Adrenal gland (tissue), 12 donors: ENCODE data around the gene SUPT4H1. TPM values are rescaled to one million over a fixed set of nuclear protein-coding genes. Genes with fewer than 3 reads are reported as not detected.

Experiments used
- DNase-seq, 7 donors: peaks; one replicate each; pipeline ENCODE4 v3.0.0-alpha.2; 2019 to 2020
- H3K27ac ChIP-seq, 5 donors: fragments of 200-600 bp; sonication (generic) in 4 of 5; 1 replicate in 3 of 5; 2 replicates in 2 of 5; pipeline versions ENCODE4 v1.5.1 to v1.8.0; 2016 to 2020; ENCODE audit warnings: mild to moderate bottlenecking in 1 of 5
- H3K27me3 ChIP-seq: fragments of 200-600 bp; 2 replicates; pipeline ENCODE4 v1.8.0; 2021
- H3K36me3 ChIP-seq, 2 donors: fragments of 200-600 bp; replicated peaks in 1 of 2; 1 replicate in 1 of 2; 2 replicates in 1 of 2; pipeline versions ENCODE4 v1.5.1 to v1.8.0; 2018 to 2022
- H3K4me1 ChIP-seq, 2 donors: fragments of 200-600 bp; replicated peaks in 1 of 2; 1 replicate in 1 of 2; 2 replicates in 1 of 2; pipeline versions ENCODE4 v1.5.1 to v1.8.0; 2018 to 2021
- H3K4me3 ChIP-seq, 4 donors: fragments of 200-600 bp; sonication (generic) in 3 of 4; one replicate each; pipeline ENCODE4 v1.5.1; 2016 to 2018
- H3K9me3 ChIP-seq, 3 donors: fragments of 200-600 bp; sonication (generic) in 1 of 3; replicated peaks in 1 of 3; 1 replicate in 2 of 3; 2 replicates in 1 of 3; pipeline versions ENCODE4 v1.5.1 to v1.8.0; 2016 to 2021
- CTCF ChIP-seq, 6 experiments: fragments of 450-650 bp in 4 of 6; fragments of 200-600 bp in 2 of 6; sonication (generic) in 1 of 6; IDR thresholded peaks; 1 replicate in 5 of 6; 2 replicates in 1 of 6; pipeline versions ENCODE4 v1.5.1 to v1.8.0; 2016 to 2021; ENCODE audit warnings: antibody characterized with exemption in 6 of 6, mild to moderate bottlenecking in 2 of 6, moderate library complexity in 1 of 6
- POLR2A ChIP-seq, 2 donors: fragments of 450-650 bp; IDR thresholded peaks; one replicate each; pipeline ENCODE4 v1.6.1; 2017; ENCODE audit warnings: antibody characterized with exemption in 2 of 2, mild to moderate bottlenecking in 2 of 2, moderate library complexity in 1 of 2
- WGBS, 4 donors: extraction: QIAGEN DNeasy Blood & Tissue Kit in 2 of 4; methylation state at CpG; one replicate each; pipeline versions ENCODE4 v1.1.5 to v1.1.7; 2013 to 2017; 5-methylcytosine and 5-hydroxymethylcytosine counted together
- intact Hi-C, 2 donors: fragments of 100-400 bp; cut with DNase I; formaldehyde crosslinking; loops; one replicate each; pipeline versions ENCODE4 v1.14.1 to v1.15.0; 2022 to 2023
- polyA plus RNA-seq, 3 donors: library from polyadenylated mRNA; stranded (reverse); fragments of 200-250 nt in 2 of 3; fragments of 350-450 nt in 1 of 3; fragmentation: Illumina TruSeq in 1 of 3; extraction: RNeasy Lipid Tissue Mini Kit (QIAGEN cat#74804) in 1 of 3; gene quantifications; one replicate each; pipeline ENCODE4 v1.2.3, GENCODE V29; 2013 to 2014
- total RNA-seq, 9 donors: library from RNA; depleted of rRNA in 4 of 9; stranded (reverse); fragments of >200 nt in 4 of 9; fragments of 120-200 nt in 1 of 9; fragmentation: NEBNext Ultra II Directional in 1 of 9; extraction: Animal tissue kit (Norgen Biotek cat#: 25700) in 1 of 9; gene quantifications; one replicate each; pipeline versions ENCODE4 v1.1.0 to v1.2.4, GENCODE V29; 2013 to 2023
- donor health status: healthy with polysubstance abuse.
- donor health status: Bipolar disorder and iron deficiency.
- donor health status: DM: yes; HTN: yes; CAD: no.
- donor health status: DM: no; HTN: no; CAD: no.
- donor health status: DM: no; HTN: no; CAD: no.
- donor health status: DM: yes; HTN: yes; CAD: no.

Gene SUPT4H1
- total and polyA plus RNA-seq, 12 donors, result 58.6 to 178 (median 90.3) TPM

GRCh38 chr17:58377093-58377601 lies 25.1 kb upstream of the SUPT4H1 start:
- Histone ChIP-seq H3K27me3 (no peaks in the 10 kb centered on the region), H3K27ac (no peak overlapping the region), H3K4me3 (no peak overlapping the region), H3K4me1 (no peaks in the 10 kb centered on the region), H3K36me3 (no peaks in the 10 kb centered on the region), H3K9me3 (no peaks in the 10 kb centered on the region)
- intact Hi-C loops, result no loop called here
- WGBS, 4 donors, result 76 to 84% (median 80%) methylated on average over 3 of the region's 3 CpGs
- peak in 1 of 7 donors; percentile 40 for DNase-seq
- TF ChIP-seq CTCF (IDR thresholded peaks at IDR 0.05) (no peak), POLR2A (IDR thresholded peaks at IDR 0.05) (no peak)

GRCh38 chr17:58376472-58377000 lies 24.5 kb upstream of the SUPT4H1 start:
- intact Hi-C loops, result no loop called here
- no peak overlapping the region for H3K4me3 ChIP-seq
- no peaks in the 10 kb centered on the region for H3K4me1 ChIP-seq
- H3K27ac ChIP-seq, result no peak overlapping the region
- TF ChIP-seq CTCF (IDR thresholded peaks at IDR 0.05) (no peak), POLR2A (IDR thresholded peaks at IDR 0.05) (no peak)
- no peaks in the 10 kb centered on the region for H3K9me3 ChIP-seq
- no peaks in the 10 kb centered on the region for H3K36me3 ChIP-seq
- no peak for DNase-seq
- 60 to 66% (median 62%) methylated on average over 4 of the region's 4 CpGs for WGBS, 4 donors
- H3K27me3 ChIP-seq, result no peaks in the 10 kb centered on the region

- intact Hi-C loops, result no loop called here
- no peak overlapping the region for H3K4me3 ChIP-seq
Observed at GRCh38 chr17:58375811-58376210, 23.8 kb upstream of the SUPT4H1 start.

GRCh38 chr17:58375256-58375655 lies 23.3 kb upstream of the SUPT4H1 start:
- 65 to 82% (median 76%) methylated on average over 5 of the region's 5 CpGs for WGBS, 4 donors
- no peaks in the 10 kb centered on the region for H3K4me1 ChIP-seq
- no peaks in the 10 kb centered on the region for H3K36me3 ChIP-seq
- DNase-seq, result no peak
- TF ChIP-seq POLR2A (IDR thresholded peaks at IDR 0.05) (no peak), CTCF (IDR thresholded peaks at IDR 0.05) (no peak)
- H3K9me3 ChIP-seq, result no peaks in the 10 kb centered on the region
- no peak overlapping the region for H3K27ac ChIP-seq
- H3K27me3 ChIP-seq, result no peaks in the 10 kb centered on the region
- intact Hi-C loops, result no loop called here
- no peak overlapping the region for H3K4me3 ChIP-seq

More at GRCh38 chr17:58375811-58376210, 23.8 kb upstream of the SUPT4H1 start:
- no peaks in the 10 kb centered on the region for H3K36me3 ChIP-seq
- H3K27ac ChIP-seq, result no peak overlapping the region
- H3K4me1 ChIP-seq, result no peaks in the 10 kb centered on the region
- TF ChIP-seq POLR2A (IDR thresholded peaks at IDR 0.05) (no peak), CTCF (IDR thresholded peaks at IDR 0.05) (no peak)
- no peak for DNase-seq
- 78 to 89% (median 84%) methylated on average over 2 of the region's 2 CpGs for WGBS, 4 donors
- no peaks in the 10 kb centered on the region for H3K27me3 ChIP-seq
- no peaks in the 10 kb centered on the region for H3K9me3 ChIP-seq
